Fibroblast of lung (primary cell): ENCODE measurements around the gene C9orf50.

ENCODE experiments used
- CTCF ChIP-seq, 2 donors: IDR thresholded peaks in 1 of 2; conservative IDR thresholded peaks in 1 of 2; 1 replicate in 1 of 2; 2 replicates in 1 of 2; pipeline ENCODE4 v1.5.1; 2011 to 2012; ENCODE audit warnings: low read length in 2 of 2, control low read depth in 1 of 2, inconsistent platforms in 1 of 2, low read depth in 1 of 2, mild to moderate bottlenecking in 1 of 2
- EZH2 ChIP-seq: IDR thresholded peaks from 2 replicates; pipeline ENCODE4 v1.5.1; 2012; ENCODE audit warnings: low read length, control low read depth, mild to moderate bottlenecking; ENCODE audit errors: missing control alignments

GRCh38 chr9:129643706-129644105 is 22.8 kb upstream of the C9orf50 start:
- TF ChIP-seq CTCF (conservative IDR thresholded peaks at IDR 0.05 in 1 of 2, IDR thresholded peaks at IDR 0.05 in 1 of 2; ENCODE audit: low read depth in 1 of 2, low read length in 2 of 2), result no peak
- no peak for TF ChIP-seq EZH2
